Thyroid gland (tissue), 4 donors: ENCODE measurements around the gene POLDIP3.
"Not testable (repeated sequence)": the region's sequence is repeated elsewhere in the genome, so short reads cannot be mapped to it uniquely, and the experiment has no call there.

Experiments used
- CTCF ChIP-seq, 6 experiments: fragments of 200-600 bp in 3 of 6; fragments of 450-650 bp in 3 of 6; sonication (generic) in 3 of 6; IDR thresholded peaks; one replicate each; pipeline ENCODE4 v1.5.1; 2016 to 2019; ENCODE audit warnings: antibody characterized with exemption in 6 of 6, mild to moderate bottlenecking in 2 of 6, inconsistent platforms in 1 of 6, moderate library complexity in 1 of 6
- POLR2A ChIP-seq, 2 donors: fragments of 450-650 bp; IDR thresholded peaks; one replicate each; pipeline ENCODE4 v1.6.1; 2017; ENCODE audit warnings: antibody characterized with exemption in 2 of 2, mild to moderate bottlenecking in 2 of 2, moderate library complexity in 1 of 2

- not testable (repeated sequence) for TF ChIP-seq POLR2A, CTCF (IDR thresholded peaks at IDR 0.05)
Measured at GRCh38 chr22:42577141-42577540, 37.5 kb downstream of the POLDIP3 start.
